K562 (cell line): ENCODE results near the gene CRKL. TPM values are rescaled to one million over a fixed set of nuclear protein-coding genes. Genes with fewer than 3 reads are reported as not detected.
A peak's percentile ranks its signal among the peaks of the same experiment; 100 is the strongest.

ENCODE experiments used
- ETV5 ChIP-seq: sonication (generic); formaldehyde crosslinking; IDR thresholded peaks from 2 replicates; pipeline ENCODE4 v1.4.0; 2020; ENCODE audit warnings: low read depth, mild to moderate bottlenecking, missing genetic modification reagents
- MTF1 ChIP-seq: fragments of 250-450 bp; sonication (Bioruptor Pico); IDR thresholded peaks from 2 replicates; pipeline ENCODE4 v1.9.0; 2021; ENCODE audit warnings: moderate library complexity, mild to moderate bottlenecking, inconsistent platforms, borderline replicate concordance
- PRMT5 ChIP-seq: sonication (generic); formaldehyde crosslinking; IDR thresholded peaks from 2 replicates; pipeline ENCODE4 v1.5.0; 2020; ENCODE audit warnings: missing genetic modification reagents
- SAFB ChIP-seq: fragments of 200-400 bp; formaldehyde crosslinking; IDR thresholded peaks from 2 replicates; pipeline ENCODE4 v1.6.1; 2017; ENCODE audit warnings: low read depth, low read length, borderline replicate concordance
- polyA plus RNA-seq, 8 experiments: library from polyadenylated mRNA; depleted of rRNA in 4 of 8; stranded (reverse) in 5 of 8; unstranded in 3 of 8; fragments of >200 nt; fragmentation: Nextera tagmentation in 2 of 8; fragmentation: Illumina TruSeq in 1 of 8; extraction: Ambion mirVana in 2 of 8; extraction: Trizol in 1 of 8; gene quantifications; 2 replicates each; pipeline versions ENCODE4 v1.2.1 to v1.2.3, GENCODE V29; 2011 to 2014; ENCODE audit warnings: inconsistent platforms in 1 of 8, missing spikeins in 1 of 8
- total RNA-seq, 7 experiments: library from RNA; depleted of rRNA in 6 of 7; stranded (reverse); fragments of >200 nt in 6 of 7; fragmentation: Illumina TruSeq in 2 of 7; extraction: Trizol in 2 of 7; gene quantifications; 2 replicates each; pipeline versions ENCODE4 v1.2.1 to v1.2.3, GENCODE V29; 2011 to 2021; ENCODE audit warnings: low replicate concordance in 1 of 7
- TF ChIP-seq, protein P1 (sequence below): conservative IDR thresholded peaks from 2 replicates; pipeline ENCODE4 v1.6.1; 2011; ENCODE audit warnings: low read depth, mild to moderate bottlenecking, low read length; ENCODE audit not compliant: control insufficient read depth
- TF ChIP-seq, protein P2 (sequence below): fragments of 200-600 bp; sonication (generic); IDR thresholded peaks from one replicate; pipeline ENCODE4 v1.6.1; 2012; ENCODE audit warnings: mild to moderate bottlenecking, low read depth, low read length, inconsistent platforms
- TF ChIP-seq, protein P3 (sequence below): fragments of 200-800 bp; sonication (Bioruptor generic); IDR thresholded peaks from 2 replicates; pipeline ENCODE4 v1.6.1; 2016; ENCODE audit warnings: missing genetic modification characterization, missing compliant biosample characterization

CRKL gene
- total and polyA plus RNA-seq, 9 of the 15 experiments (the other 6 are each of a cell fraction or from before 2014, with no cell fraction given) = 100 to 263 (median 124) TPM

- TF ChIP-seq, protein P1, sequence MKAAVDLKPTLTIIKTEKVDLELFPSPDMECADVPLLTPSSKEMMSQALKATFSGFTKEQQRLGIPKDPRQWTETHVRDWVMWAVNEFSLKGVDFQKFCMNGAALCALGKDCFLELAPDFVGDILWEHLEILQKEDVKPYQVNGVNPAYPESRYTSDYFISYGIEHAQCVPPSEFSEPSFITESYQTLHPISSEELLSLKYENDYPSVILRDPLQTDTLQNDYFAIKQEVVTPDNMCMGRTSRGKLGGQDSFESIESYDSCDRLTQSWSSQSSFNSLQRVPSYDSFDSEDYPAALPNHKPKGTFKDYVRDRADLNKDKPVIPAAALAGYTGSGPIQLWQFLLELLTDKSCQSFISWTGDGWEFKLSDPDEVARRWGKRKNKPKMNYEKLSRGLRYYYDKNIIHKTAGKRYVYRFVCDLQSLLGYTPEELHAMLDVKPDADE = no peak
- TF ChIP-seq PRMT5 (CRISPR knock-in tag) = 0 out of 2 replicates have a peak, but pooled peaks have one; percentile 50
- TF ChIP-seq, protein P2, sequence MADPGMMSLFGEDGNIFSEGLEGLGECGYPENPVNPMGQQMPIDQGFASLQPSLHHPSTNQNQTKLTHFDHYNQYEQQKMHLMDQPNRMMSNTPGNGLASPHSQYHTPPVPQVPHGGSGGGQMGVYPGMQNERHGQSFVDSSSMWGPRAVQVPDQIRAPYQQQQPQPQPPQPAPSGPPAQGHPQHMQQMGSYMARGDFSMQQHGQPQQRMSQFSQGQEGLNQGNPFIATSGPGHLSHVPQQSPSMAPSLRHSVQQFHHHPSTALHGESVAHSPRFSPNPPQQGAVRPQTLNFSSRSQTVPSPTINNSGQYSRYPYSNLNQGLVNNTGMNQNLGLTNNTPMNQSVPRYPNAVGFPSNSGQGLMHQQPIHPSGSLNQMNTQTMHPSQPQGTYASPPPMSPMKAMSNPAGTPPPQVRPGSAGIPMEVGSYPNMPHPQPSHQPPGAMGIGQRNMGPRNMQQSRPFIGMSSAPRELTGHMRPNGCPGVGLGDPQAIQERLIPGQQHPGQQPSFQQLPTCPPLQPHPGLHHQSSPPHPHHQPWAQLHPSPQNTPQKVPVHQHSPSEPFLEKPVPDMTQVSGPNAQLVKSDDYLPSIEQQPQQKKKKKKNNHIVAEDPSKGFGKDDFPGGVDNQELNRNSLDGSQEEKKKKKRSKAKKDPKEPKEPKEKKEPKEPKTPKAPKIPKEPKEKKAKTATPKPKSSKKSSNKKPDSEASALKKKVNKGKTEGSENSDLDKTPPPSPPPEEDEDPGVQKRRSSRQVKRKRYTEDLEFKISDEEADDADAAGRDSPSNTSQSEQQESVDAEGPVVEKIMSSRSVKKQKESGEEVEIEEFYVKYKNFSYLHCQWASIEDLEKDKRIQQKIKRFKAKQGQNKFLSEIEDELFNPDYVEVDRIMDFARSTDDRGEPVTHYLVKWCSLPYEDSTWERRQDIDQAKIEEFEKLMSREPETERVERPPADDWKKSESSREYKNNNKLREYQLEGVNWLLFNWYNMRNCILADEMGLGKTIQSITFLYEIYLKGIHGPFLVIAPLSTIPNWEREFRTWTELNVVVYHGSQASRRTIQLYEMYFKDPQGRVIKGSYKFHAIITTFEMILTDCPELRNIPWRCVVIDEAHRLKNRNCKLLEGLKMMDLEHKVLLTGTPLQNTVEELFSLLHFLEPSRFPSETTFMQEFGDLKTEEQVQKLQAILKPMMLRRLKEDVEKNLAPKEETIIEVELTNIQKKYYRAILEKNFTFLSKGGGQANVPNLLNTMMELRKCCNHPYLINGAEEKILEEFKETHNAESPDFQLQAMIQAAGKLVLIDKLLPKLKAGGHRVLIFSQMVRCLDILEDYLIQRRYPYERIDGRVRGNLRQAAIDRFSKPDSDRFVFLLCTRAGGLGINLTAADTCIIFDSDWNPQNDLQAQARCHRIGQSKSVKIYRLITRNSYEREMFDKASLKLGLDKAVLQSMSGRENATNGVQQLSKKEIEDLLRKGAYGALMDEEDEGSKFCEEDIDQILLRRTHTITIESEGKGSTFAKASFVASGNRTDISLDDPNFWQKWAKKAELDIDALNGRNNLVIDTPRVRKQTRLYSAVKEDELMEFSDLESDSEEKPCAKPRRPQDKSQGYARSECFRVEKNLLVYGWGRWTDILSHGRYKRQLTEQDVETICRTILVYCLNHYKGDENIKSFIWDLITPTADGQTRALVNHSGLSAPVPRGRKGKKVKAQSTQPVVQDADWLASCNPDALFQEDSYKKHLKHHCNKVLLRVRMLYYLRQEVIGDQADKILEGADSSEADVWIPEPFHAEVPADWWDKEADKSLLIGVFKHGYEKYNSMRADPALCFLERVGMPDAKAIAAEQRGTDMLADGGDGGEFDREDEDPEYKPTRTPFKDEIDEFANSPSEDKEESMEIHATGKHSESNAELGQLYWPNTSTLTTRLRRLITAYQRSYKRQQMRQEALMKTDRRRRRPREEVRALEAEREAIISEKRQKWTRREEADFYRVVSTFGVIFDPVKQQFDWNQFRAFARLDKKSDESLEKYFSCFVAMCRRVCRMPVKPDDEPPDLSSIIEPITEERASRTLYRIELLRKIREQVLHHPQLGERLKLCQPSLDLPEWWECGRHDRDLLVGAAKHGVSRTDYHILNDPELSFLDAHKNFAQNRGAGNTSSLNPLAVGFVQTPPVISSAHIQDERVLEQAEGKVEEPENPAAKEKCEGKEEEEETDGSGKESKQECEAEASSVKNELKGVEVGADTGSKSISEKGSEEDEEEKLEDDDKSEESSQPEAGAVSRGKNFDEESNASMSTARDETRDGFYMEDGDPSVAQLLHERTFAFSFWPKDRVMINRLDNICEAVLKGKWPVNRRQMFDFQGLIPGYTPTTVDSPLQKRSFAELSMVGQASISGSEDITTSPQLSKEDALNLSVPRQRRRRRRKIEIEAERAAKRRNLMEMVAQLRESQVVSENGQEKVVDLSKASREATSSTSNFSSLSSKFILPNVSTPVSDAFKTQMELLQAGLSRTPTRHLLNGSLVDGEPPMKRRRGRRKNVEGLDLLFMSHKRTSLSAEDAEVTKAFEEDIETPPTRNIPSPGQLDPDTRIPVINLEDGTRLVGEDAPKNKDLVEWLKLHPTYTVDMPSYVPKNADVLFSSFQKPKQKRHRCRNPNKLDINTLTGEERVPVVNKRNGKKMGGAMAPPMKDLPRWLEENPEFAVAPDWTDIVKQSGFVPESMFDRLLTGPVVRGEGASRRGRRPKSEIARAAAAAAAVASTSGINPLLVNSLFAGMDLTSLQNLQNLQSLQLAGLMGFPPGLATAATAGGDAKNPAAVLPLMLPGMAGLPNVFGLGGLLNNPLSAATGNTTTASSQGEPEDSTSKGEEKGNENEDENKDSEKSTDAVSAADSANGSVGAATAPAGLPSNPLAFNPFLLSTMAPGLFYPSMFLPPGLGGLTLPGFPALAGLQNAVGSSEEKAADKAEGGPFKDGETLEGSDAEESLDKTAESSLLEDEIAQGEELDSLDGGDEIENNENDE = no peak
- no peak for TF ChIP-seq MTF1 (CRISPR knock-in tag)
- TF ChIP-seq SAFB = no peak
- no peak for TF ChIP-seq ETV5
- TF ChIP-seq, protein P3, sequence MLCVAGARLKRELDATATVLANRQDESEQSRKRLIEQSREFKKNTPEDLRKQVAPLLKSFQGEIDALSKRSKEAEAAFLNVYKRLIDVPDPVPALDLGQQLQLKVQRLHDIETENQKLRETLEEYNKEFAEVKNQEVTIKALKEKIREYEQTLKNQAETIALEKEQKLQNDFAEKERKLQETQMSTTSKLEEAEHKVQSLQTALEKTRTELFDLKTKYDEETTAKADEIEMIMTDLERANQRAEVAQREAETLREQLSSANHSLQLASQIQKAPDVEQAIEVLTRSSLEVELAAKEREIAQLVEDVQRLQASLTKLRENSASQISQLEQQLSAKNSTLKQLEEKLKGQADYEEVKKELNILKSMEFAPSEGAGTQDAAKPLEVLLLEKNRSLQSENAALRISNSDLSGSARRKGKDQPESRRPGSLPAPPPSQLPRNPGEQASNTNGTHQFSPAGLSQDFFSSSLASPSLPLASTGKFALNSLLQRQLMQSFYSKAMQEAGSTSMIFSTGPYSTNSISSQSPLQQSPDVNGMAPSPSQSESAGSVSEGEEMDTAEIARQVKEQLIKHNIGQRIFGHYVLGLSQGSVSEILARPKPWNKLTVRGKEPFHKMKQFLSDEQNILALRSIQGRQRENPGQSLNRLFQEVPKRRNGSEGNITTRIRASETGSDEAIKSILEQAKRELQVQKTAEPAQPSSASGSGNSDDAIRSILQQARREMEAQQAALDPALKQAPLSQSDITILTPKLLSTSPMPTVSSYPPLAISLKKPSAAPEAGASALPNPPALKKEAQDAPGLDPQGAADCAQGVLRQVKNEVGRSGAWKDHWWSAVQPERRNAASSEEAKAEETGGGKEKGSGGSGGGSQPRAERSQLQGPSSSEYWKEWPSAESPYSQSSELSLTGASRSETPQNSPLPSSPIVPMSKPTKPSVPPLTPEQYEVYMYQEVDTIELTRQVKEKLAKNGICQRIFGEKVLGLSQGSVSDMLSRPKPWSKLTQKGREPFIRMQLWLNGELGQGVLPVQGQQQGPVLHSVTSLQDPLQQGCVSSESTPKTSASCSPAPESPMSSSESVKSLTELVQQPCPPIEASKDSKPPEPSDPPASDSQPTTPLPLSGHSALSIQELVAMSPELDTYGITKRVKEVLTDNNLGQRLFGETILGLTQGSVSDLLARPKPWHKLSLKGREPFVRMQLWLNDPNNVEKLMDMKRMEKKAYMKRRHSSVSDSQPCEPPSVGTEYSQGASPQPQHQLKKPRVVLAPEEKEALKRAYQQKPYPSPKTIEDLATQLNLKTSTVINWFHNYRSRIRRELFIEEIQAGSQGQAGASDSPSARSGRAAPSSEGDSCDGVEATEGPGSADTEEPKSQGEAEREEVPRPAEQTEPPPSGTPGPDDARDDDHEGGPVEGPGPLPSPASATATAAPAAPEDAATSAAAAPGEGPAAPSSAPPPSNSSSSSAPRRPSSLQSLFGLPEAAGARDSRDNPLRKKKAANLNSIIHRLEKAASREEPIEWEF (CRISPR knock-in tag) = no peak
Observed at GRCh38 chr22:20967697-20968211, 50.5 kb downstream of the CRKL start (continued).
